ENCODE results near the gene AGAP1. TPM values are rescaled to one million over a fixed set of nuclear protein-coding genes. Genes with fewer than 3 reads are reported as not detected.

AGAP1 gene
- total RNA-seq, 2 donors from 2014 or later: 16.1 to 40.1 TPM

GRCh38 chr2:235839226-235839625 lies 345.4 kb downstream of the AGAP1 start:
- no peak overlapping the region for H3K27ac ChIP-seq
- DNase-seq (ENCODE audit: low spot score): no peak
- H3K36me3 ChIP-seq: no peaks in the 10 kb centered on the region
- no peaks in the 10 kb centered on the region for H3K9me3 ChIP-seq
- intact Hi-C loops (cut with DNase I): no loop called here
- no peaks in the 10 kb centered on the region for H3K27me3 ChIP-seq (replicated peaks; ENCODE audit: insufficient read depth)
- H3K4me1 ChIP-seq (replicated peaks): no peaks in the 10 kb centered on the region
- no peak overlapping the region for H3K4me3 ChIP-seq
- TF ChIP-seq POLR2A (IDR thresholded peaks at IDR 0.05) (no peak), CTCF (IDR thresholded peaks at IDR 0.05) (no peak), POLR2AphosphoS5 (IDR thresholded peaks at IDR 0.05) (no peak)
- 88% methylated on average over 11 of the region's 11 CpGs for WGBS

GRCh38 chr2:235839974-235840373 lies 346.1 kb downstream of the AGAP1 start:
- H3K4me1 ChIP-seq (replicated peaks): no peaks in the 10 kb centered on the region
- no peak overlapping the region for H3K27ac ChIP-seq
- no peak overlapping the region for H3K4me3 ChIP-seq
- intact Hi-C loops (cut with DNase I): no loop called here
- H3K27me3 ChIP-seq (replicated peaks; ENCODE audit: insufficient read depth): no peaks in the 10 kb centered on the region
- H3K36me3 ChIP-seq: no peaks in the 10 kb centered on the region
- 97% methylated on average over 4 of the region's 4 CpGs for WGBS
- TF ChIP-seq POLR2A (IDR thresholded peaks at IDR 0.05): no peak
- no peak for DNase-seq (ENCODE audit: low spot score)
- no peaks in the 10 kb centered on the region for H3K9me3 ChIP-seq

- no peaks in the 10 kb centered on the region for H3K27me3 ChIP-seq (replicated peaks; ENCODE audit: insufficient read depth)
- no peaks in the 10 kb centered on the region for H3K36me3 ChIP-seq
- no peak for TF ChIP-seq POLR2A (IDR thresholded peaks at IDR 0.05)
- no peak for TF ChIP-seq POLR2AphosphoS5 (IDR thresholded peaks at IDR 0.05)
- no peak for TF ChIP-seq CTCF (IDR thresholded peaks at IDR 0.05)
- no peak overlapping the region for H3K27ac ChIP-seq
- 94% methylated on average over 13 of the region's 13 CpGs for WGBS
- H3K9me3 ChIP-seq: no peaks in the 10 kb centered on the region
- H3K4me1 ChIP-seq (replicated peaks): no peaks in the 10 kb centered on the region
- intact Hi-C loops (cut with DNase I): no loop called here
- H3K4me3 ChIP-seq: no peak overlapping the region
- no peak for DNase-seq (ENCODE audit: low spot score)
These were observed 348.0 kb downstream of the AGAP1 start for GRCh38 chr2:235841863-235842262.

GRCh38 chr2:235842941-235843340 lies 349.1 kb downstream of the AGAP1 start:
- TF ChIP-seq CTCF (IDR thresholded peaks at IDR 0.05) (no peak), POLR2A (IDR thresholded peaks at IDR 0.05) (no peak), POLR2AphosphoS5 (IDR thresholded peaks at IDR 0.05) (no peak)
- 96% methylated on average over 13 of the region's 13 CpGs for WGBS
- Histone ChIP-seq H3K27me3 (replicated peaks; ENCODE audit: insufficient read depth) (no peaks in the 10 kb centered on the region), H3K4me3 (no peak overlapping the region), H3K27ac (no peak overlapping the region), H3K4me1 (replicated peaks) (no peaks in the 10 kb centered on the region), H3K9me3 (no peaks in the 10 kb centered on the region), H3K36me3 (no peaks in the 10 kb centered on the region)
- no peak for DNase-seq (ENCODE audit: low spot score)
- intact Hi-C loops (cut with DNase I): no loop called here

- DNase-seq (ENCODE audit: low spot score): no peak
- intact Hi-C loops (cut with DNase I): no loop called here
- no peak overlapping the region for H3K27ac ChIP-seq
- no peak for TF ChIP-seq CTCF (IDR thresholded peaks at IDR 0.05)
- TF ChIP-seq POLR2A (IDR thresholded peaks at IDR 0.05): no peak
- no peak for TF ChIP-seq POLR2AphosphoS5 (IDR thresholded peaks at IDR 0.05)
- no peaks in the 10 kb centered on the region for H3K36me3 ChIP-seq
- no peak overlapping the region for H3K4me3 ChIP-seq
- no peaks in the 10 kb centered on the region for H3K9me3 ChIP-seq
- WGBS: 86% methylated on average over 12 of the region's 12 CpGs
- no peaks in the 10 kb centered on the region for H3K4me1 ChIP-seq (replicated peaks)
- H3K27me3 ChIP-seq (replicated peaks; ENCODE audit: insufficient read depth): no peaks in the 10 kb centered on the region
These were observed 349.9 kb downstream of the AGAP1 start for GRCh38 chr2:235843591-235844395.
